HG02623 (cell line): ENCODE measurements around the gene FAHD1.
A peak's percentile ranks its signal among the peaks of the same experiment; 100 is the strongest.

ENCODE experiments used
- ATAC-seq: cut with Tn5 transposase; IDR thresholded peaks from one replicate; pipeline ENCODE4 v1.9.1; 2021; ENCODE audit warnings: moderate library complexity; ENCODE audit not compliant: unreplicated experiment

FAHD1 gene

DNA sequence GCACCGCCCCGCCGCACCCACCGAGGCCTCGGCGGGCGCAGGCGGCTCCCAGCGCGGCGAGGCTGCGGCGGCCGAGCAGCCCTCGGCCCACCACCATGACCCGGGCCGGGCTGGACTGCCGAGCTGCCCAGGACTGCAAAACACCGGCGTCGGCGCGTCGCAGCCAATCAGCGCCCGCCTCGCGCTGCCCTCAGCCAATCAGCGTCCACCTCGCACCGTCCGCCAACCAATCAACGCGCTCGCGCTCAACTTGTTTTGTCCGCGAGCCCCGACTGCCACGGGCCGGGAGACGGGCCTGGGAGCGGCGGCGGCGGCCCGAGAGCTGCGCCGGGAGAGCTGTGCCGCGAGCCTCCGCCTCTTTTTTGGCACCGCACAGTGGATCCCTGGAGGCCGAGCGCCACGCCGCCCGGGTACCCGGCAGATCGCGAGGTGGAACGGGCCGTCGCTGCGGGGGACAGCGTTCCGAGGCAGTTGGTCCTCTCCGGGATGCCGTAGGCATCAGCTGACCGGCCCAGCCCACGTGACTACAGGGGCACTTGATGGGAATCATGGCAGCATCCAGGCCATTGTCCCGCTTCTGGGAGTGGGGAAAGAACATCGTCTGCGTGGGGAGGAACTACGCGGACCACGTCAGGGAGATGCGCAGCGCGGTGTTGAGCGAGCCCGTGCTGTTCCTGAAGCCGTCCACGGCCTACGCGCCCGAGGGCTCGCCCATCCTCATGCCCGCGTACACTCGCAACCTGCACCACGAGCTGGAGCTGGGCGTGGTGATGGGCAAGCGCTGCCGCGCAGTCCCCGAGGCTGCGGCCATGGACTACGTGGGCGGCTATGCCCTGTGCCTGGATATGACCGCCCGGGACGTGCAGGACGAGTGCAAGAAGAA lies at the start of gene FAHD1, which contains the start of gene HAGH:
Gene FAHD1, plus strand, starts transcription at position 516 of the 883 bp plus-strand sequence. Its CDS starts 33 bp downstream, at position 549.
Gene HAGH, minus strand, starts transcription at position 135 of the 883 bp plus-strand sequence. Its CDS starts 38 bp downstream, at position 97.
- peak; percentile 72 for ATAC-seq

DNA sequence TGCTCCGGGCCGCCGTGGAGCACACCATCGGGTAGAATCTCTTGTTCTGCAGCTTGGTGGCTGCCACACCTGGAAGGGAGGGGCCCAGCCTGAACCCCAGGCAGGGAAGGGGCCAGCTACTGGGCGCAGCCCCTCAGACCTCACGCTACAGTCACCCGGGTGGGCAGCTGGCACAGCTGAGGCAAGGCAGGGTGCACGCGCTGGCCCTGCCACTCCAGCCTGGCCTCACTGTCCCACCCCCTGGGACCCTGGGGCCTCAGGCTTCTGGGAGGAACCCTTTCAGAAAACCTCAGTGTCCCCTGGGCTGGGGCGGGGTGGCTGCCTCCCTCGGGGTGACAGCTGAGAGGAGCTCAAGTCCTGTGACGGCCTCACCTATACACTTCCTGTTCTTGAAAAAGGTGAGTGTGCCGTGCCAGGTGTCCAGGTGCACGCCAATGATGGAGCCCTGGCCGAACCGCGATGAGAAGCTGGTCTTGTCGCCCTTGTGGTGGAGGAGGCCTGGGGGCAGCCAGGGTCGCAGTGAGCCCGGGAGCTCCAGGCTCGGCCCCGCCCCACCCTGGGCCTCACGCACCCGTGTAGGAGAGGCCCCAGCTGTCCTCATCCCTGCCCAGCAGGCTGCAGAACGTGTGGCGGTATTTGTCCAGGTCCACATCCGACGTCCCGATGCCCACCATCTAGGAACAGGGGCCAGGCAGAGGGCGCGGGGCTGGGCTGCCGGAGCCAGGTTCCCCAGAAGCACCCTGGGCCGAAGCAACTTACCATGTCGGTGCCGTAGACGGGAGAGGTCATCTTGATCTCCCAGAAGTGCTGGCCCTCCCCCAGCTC lies 49.4 kb upstream of the FAHD1 start:
- no peak for ATAC-seq

DNA sequence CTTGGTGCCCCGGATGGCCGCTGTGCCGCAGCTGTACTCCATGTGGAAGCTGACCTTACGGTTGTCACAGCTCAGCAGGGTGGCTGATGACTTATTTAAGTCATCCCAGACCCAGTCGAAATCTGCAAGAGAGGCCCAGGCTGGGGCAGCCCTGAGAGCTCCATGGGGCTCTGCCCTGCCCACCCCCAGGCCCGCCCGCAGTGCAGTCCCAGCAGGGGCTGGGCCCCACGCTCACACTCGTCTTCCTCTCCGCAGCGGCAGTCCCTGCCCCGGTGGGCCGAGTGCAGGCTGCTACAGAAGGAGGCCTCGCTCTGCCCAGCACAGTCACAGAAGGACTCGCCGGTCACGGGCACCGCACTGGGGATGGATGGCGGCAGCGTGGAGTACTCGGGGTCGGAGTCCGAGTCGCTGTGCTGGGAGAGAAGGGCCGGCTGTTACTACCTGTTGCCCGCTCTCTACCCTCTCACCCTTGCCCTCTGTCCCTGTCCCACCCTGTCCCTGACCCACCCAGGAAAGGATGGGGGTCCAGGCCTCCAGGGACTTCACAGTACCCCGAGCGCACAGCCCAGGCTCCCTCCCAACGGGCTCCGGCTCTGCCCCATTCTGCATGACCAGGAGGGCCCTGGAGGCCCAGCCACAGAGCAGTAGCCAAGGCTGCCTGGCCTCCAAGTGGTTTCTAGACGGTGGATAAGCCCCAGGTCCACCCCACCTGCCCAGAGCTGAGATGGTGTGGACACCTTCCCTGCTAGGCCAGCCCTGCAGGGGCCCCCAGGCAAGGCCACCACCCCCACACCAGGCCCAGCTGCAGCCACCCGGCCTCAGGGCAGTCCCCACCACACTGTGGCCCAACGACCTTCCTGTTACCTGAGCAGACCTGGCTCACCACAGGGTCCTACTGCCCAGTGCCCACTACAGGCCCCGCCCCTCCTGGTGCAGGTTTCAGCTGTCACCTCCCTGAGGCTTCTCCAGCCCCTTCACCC lies 48.5 kb upstream of the FAHD1 start:
- ATAC-seq: no peak

DNA sequence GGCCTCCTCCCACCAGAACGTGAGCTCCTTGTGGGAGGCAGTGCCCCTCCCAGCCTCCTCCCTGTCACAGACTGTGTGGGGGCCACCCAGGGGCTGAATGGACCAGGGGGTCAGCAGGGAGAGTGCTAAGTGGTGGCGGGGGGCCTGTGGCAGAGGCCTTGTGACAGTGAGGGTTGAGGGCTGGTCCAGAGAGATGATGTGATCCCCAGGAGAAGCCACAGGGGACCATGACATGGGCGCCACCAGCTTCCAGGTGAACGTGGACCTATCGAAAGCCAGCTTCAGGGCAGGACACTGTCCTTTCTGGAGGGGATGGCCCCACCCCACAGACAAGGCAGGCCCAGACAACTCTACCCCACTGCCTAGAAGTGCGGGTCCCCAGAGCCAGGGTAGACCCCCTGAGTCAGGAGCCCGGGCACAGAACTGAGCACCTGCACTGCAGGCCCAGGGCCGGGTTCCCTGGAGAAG lies 47.7 kb upstream of the FAHD1 start:
- ATAC-seq: no peak

DNA sequence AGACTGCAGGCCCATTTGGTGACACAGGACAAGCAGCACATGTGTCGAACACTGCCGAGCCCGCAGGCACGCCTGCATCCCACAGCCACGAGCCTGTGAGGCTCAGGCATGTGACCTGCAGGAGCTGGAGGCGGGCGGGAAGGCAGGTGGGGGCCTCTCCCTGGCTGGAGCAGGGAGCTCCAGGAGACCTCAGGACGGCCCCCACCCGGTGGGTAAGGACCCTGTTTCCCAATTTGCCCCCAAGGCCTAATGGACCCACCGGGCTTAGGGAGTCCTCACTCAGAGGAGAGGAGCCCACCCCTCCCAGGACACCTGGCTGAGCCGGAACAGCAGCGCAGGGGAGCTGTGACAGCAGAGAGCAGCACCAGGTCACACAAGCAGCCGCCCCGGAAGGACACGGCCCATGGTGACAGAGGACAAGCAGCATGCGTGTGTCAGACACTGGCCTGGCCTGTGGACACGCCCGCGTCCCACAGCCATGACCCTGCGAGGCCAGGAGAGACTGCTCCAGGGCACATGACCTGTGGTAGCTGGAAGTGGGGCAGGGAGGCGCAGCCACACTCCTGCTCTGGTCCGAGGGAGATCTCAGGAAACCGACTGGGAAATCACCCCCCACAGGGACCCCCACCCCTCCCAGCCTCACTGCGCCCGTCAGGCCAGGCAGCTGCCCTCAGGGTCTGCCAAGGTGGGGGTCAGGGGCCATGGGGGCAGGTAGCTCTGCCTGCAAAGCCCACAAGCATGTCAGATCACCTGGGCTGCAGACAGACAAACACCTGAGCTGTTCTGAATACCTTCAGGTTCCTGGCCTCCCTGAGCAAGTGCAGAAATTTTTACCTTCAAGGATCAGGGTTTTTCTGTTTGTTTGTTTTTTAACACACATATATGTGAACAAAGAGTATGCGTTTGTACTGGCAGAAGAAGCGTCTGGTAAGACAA lies 47.0 kb upstream of the FAHD1 start:
- no peak for ATAC-seq

DNA sequence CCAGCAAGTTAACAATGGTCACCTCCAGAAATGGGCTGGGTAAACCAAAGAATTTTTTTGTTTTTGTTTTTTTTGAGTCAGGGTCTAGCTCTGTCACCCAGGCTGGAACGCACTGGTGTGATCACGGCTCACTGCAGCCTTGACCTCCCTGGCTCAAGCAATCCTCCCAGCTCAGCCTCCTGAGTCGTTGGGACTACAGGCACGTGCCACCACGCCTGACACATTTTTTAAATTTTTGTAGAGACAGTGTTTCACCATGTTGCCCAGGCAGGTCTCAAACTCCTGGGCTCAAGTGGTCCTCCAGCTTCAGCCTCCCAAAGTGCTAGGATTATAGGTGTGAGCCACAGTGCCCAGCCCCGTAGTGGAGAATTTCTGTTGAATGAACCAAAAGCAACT lies 46.3 kb upstream of the FAHD1 start:
- ATAC-seq: no peak

DNA sequence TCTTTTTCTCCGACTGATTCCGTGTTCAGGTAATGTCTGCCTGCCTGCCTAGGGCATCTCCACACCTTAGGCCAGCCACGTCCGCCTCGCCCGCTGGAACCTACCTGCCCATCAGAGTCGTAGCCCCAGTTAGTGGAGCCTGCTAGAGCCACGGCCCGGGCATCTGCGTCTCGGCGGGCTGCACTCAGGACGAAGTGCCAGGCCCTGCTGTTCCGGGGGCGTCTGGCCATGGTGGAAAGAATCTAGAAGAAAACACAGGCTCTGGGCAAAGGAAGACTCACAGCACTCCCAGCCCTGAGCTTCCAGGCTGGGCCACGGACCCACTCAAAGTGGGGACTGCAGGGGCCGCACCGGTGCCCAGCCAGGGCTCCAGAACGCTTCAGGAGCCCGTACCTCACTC lies 45.8 kb upstream of the FAHD1 start:
- no peak for ATAC-seq

DNA sequence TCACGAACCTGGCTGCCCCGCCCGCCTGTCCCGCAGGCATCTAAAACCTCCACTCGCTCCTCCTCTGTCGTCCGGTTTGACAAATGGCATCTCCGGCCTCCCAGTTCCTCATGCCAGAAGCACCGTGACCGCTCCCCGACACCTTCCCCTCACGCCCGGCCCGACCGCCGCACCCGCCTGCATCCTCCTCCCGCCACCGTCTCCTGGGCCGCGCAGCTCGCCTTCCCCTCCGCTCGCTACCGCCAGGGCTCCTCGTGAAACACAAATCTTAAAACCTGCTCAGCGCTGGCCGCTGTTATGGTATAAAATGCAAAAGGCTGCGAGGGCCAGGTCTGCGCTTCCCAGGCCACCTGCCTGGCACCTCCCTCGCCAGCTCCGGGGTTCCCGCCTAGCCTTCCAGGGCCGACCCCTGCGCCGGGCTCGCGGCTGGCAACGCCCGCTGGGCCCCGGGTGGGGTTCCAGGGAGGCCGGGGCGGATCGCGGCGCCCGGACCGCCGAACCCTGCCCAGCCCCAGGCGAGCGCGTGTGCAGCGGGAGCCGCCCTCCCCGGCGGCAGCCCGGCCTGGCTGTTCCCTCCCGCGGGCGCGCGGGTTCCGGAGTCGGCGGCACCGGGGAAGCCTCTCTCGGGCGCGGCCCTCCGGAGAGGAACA lies 45.1 kb upstream of the FAHD1 start:
- peak; percentile 0 for ATAC-seq

DNA sequence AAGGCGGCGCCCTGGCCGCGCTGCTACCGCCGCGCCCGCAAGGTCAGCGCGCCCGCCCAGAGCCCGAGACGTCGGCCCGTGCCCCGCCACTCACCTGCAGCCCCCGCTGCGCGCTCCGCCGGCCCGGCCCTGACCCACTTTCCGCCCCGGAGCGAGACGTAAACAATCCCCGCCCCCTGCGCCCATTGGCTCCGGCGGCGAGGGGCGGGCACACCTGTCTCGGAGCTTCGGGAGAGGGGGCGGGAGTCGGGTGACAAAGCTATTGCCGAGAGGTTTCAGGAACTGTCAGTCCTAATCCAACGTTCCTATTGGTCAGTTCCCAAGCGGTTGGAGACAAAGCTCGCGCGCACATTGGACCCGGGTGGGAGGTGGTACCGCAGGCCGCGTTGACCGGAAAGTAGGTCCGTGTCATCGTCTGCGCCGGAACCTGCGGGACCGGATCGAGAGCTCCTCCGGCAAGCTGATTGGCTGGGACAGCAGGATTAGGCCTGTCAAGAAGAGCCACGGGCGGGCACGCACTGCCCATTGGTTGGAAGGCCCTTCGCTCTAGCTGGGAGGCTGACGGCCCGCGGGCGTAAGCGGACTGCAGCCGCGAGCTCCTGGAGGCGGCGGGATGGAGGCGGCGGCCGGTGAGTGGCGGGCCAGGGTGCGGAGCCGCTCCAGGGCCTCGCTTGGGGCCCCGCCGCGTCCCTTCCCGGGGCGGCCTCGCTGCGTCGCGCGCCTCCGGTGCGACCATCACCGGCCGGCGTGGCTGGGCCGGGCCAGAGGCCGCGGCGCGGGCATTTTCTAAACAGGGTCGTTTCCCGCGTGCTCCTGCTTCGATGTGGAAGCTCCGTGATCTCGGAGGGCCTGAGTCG lies 44.4 kb upstream of the FAHD1 start, which contains the start of the genes NUBP2 and SPSB3:
Gene NUBP2, plus strand, starts transcription at position 553 of the 857 bp plus-strand sequence. Its CDS starts 61 bp downstream, at position 614.
Gene SPSB3, minus strand, starts transcription at position 164 of the 857 bp plus-strand sequence. CDS start 1,088 bp downstream, outside the sequence.
- ATAC-seq: peak; percentile 78

DNA sequence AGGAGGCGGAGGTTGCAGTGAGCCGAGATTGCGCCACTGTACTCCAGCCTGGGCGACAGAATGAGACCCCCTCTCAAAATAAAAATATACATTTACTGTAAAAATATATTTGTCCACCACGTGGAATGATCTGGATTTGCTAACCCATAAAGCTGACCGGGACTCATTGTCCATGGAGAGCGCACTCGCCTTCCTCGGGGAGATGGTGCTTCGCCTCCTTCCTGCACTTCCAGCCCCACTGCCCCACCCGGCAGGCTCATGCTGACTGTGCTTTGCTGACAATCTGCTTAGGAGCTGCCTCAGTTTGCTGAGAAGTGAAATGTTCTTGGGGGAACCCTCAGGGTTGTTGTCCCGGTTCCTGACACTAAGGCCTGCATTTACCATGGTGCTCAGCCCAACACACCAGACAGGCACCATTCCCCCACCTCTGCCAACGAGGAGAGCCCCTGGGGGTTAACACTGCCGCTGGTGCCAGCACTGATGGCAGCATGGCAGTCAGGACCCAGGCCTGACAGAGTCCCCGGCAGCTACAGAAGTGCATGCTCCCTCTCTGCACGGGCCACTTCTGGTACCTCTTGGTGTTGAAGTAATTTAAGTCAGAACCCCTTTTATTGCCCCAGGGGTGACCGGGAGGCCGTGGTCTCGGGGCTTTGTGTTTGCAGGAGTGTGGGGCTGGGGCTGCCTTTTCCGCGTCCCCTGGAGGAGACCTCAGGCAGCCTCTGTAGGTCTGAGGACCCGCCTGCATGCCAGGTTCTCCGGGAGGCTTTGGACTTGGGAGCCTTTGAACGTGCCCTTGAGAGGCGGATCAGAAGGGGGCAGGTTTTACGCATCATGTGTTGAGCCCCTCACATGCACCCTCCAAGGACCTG lies 41.8 kb upstream of the FAHD1 start:
- ATAC-seq: no peak

DNA sequence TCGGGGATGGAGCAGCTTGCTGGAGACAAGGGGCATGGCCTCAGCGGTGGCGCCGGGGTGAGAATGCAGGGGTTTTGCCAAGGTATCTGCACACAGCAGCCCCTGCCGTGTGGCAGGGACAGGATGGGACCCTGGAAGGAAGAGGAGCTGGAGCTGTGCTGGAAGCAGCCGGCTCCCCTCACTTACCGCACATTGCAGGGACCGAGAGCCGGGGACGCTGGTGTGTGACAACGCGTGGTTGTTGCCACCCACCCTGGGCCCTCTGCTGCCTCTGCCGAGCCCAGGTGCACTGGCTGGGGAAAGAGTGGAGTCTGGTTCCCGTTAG lies 41.2 kb upstream of the FAHD1 start:
- ATAC-seq: no peak

DNA sequence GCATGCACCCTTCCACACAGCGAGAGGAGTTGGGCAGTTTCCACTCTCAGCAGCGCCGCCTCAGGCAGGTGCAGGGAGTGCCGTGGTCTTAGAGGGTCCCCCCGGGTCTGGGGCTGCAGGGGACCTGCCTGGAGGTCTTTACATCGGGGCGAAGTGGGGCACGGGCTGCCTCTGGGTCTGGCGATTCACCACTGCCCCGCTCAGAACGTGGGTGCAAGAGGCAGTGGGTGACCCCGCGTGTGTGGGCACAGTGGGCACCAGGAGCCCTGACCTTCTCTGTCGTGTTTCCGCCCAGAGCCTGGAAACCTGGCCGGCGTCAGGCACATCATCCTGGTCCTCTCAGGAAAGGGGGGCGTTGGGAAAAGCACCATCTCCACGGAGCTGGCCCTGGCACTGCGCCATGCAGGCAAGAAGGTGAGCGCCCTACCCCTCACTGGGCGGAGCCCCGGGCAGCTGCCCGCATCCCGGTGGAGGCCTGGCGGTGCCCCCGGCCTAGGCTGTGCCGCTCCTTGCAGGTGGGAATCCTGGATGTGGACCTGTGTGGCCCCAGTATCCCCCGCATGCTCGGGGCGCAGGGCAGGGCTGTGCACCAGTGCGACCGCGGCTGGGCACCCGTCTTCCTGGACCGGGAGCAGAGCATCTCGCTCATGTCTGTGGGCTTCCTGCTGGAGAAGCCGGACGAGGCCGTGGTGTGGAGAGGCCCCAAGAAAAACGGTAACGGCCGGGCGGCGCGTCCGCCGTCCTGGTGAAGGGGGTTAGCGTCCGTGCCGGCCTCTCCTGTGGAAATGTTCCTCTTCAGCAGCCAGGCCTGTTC lies 40.6 kb upstream of the FAHD1 start:
- no peak for ATAC-seq

DNA sequence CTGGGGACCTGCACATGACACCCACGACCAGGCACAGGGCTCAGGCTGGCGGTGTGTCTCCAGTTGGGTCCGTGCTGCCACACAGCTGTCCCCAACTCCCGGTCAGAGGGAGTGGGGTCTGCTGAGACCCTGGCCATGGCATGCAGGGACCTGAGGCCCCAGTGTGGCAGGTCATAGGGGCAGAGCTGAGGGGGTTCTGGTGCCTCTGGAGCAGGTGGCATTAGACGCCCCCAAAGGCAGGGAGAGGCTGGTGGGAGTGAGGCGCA lies 40.0 kb upstream of the FAHD1 start:
- no peak for ATAC-seq

DNA sequence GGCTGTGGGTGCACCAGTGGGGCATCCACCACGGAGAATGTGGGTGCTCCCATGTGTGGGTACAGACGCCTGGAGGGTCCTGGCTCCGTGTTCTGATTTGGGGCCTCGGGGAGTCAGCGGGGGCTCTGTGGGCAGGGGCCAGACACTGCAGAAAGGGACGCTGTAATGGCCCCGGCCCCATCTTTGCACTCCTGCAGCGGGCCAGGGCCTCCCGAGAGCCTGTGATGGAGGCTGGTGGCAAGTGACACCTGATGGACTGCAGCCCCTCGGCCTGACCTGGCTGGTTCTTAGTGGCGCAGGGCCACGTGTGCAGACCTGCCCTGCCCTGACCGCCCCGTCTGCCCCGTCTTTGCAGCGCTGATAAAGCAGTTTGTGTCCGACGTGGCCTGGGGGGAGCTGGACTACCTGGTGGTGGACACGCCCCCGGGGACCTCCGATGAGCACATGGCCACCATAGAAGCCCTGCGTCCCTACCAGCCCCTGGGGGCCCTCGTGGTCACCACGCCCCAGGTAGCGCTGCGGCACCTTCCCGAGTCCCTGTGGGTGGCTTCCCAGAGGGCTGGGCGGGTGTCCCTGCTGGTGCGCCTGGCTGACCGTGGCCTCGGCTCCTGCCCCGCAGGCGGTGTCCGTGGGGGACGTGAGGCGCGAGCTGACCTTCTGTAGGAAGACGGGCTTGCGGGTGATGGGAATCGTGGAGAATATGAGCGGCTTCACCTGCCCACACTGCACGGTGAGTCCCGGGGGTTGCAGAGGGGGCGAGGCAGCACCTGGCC lies 39.5 kb upstream of the FAHD1 start:
- no peak for ATAC-seq

DNA sequence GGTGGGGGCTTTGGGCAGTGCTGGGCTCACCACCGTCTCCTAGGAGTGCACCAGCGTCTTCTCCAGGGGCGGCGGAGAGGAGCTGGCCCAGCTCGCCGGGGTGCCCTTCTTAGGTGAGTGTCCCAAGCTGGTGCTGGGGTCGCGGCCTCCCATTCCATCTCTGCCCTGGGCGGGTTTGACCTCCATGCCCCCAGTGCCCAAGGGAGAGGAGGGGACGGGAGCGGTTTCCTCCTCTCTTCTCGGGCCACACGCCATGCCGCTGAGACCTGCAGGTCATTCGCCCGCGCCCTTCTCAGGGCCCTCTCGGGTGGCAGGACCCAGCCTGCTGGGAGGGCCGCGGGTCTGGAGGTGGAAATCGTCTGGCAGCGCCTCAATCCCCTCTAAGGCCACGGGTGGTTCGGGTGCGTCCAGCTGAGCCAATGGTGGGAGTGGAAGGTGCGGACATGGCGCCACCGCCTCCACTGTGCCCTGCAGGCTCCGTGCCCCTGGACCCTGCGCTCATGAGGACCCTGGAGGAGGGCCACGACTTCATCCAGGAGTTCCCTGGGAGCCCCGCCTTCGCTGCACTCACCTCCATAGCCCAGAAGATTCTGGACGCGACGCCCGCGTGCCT lies 38.8 kb upstream of the FAHD1 start:
- ATAC-seq: no peak
